ENCODE data around the gene SLC12A9.
"Not testable (repeated sequence)": the region's sequence is repeated elsewhere in the genome, so short reads cannot be mapped to it uniquely, and the experiment has no call there.

SLC12A9 gene

GRCh38 chr7:100852048-100852872, at the start of gene SLC12A9:
TSS of gene SLC12A9 (plus strand) at chr7:100852713. CDS start at chr7:100854198, 1,485 bp downstream.
- DNase-seq: peak; percentile 91

- no peak for DNase-seq
These were observed 49.6 kb upstream of the SLC12A9 start for GRCh38 chr7:100802951-100803350.

- DNase-seq: peak; percentile 86
These were observed 48.9 kb upstream of the SLC12A9 start for GRCh38 chr7:100803398-100804161.

GRCh38 chr7:100804681-100805431, 47.7 kb upstream of the SLC12A9 start:
- DNase-seq: no peak

- DNase-seq: no peak
These were observed 46.2 kb upstream of the SLC12A9 start for GRCh38 chr7:100806276-100806675.

GRCh38 chr7:100806883-100807282, 45.6 kb upstream of the SLC12A9 start:
- DNase-seq: not testable (repeated sequence)

GRCh38 chr7:100808354-100808875, 44.1 kb upstream of the SLC12A9 start:
- DNase-seq: no peak

- no peak for DNase-seq
These were observed 41.0 kb upstream of the SLC12A9 start for GRCh38 chr7:100811480-100811879.

- DNase-seq: no peak
These were observed 39.8 kb upstream of the SLC12A9 start for GRCh38 chr7:100812729-100813128.

- not testable (repeated sequence) for DNase-seq
These were observed 36.0 kb upstream of the SLC12A9 start for GRCh38 chr7:100816515-100816914.

GRCh38 chr7:100817097-100817496, 35.4 kb upstream of the SLC12A9 start:
- no peak for DNase-seq

GRCh38 chr7:100818366-100818765, 34.1 kb upstream of the SLC12A9 start:
- no peak for DNase-seq

- DNase-seq: no peak
These were observed 33.7 kb upstream of the SLC12A9 start for GRCh38 chr7:100818825-100819224.

GRCh38 chr7:100819586-100819985, 32.9 kb upstream of the SLC12A9 start:
- DNase-seq: no peak

GRCh38 chr7:100822236-100823139, 30.0 kb upstream of the SLC12A9 start:
- DNase-seq: no peak

GRCh38 chr7:100823140-100823525, 29.4 kb upstream of the SLC12A9 start:
- DNase-seq: no peak

GRCh38 chr7:100823534-100823933, 29.0 kb upstream of the SLC12A9 start:
- no peak for DNase-seq

GRCh38 chr7:100824499-100825214, 27.9 kb upstream of the SLC12A9 start:
- DNase-seq: no peak

- no peak for DNase-seq
These were observed 27.3 kb upstream of the SLC12A9 start for GRCh38 chr7:100825215-100825671.

- no peak for DNase-seq
These were observed 26.6 kb upstream of the SLC12A9 start for GRCh38 chr7:100825751-100826513.
